Activated naive CD8-positive, alpha-beta T cell treated with anti-CD3 and anti-CD28 coated beads, Interleukin-2, amount 10 ng/mL, durations not matched to agents 7 days and 5 days (primary cell): ENCODE data around the gene ZNF578. TPM values are rescaled to one million over a fixed set of nuclear protein-coding genes. Genes with fewer than 3 reads are reported as not detected.
"Not testable (repeated sequence)": the region's sequence is repeated elsewhere in the genome, so short reads cannot be mapped to it uniquely, and the experiment has no call there.

ENCODE experiments used
- ATAC-seq: fragments of 150-1000 bp; cut with Tn5 transposase; one replicate; pipeline ENCODE4 v1.10.0; 2021; ENCODE audit warnings: low read depth, moderate library complexity
- POLR2A ChIA-PET: fragments of 350-600 bp; sonication (Branson Sonifier 250); formaldehyde crosslinking; loops from one replicate; lab custom pipeline; 2021; ENCODE audit warnings: antibody characterized with exemption; lab: Charles Lee
- DNase-seq: peaks from one replicate; pipeline ENCODE4 v3.0.0; 2021
- H3K27ac Mint-ChIP-seq: one replicate; pipeline ENCODE4 v1.8.0; 2022; ENCODE audit warnings: mild to moderate bottlenecking, mixed read lengths
- H3K27me3 Mint-ChIP-seq: one replicate; pipeline ENCODE4 v1.8.0; 2022; ENCODE audit warnings: mild to moderate bottlenecking, moderate library complexity, mixed read lengths
- H3K36me3 Mint-ChIP-seq: one replicate; pipeline ENCODE4 v1.8.0; 2021; ENCODE audit warnings: mild to moderate bottlenecking, mixed read lengths
- H3K4me1 Mint-ChIP-seq: one replicate; pipeline ENCODE4 v1.8.0; 2021; ENCODE audit warnings: mixed read lengths
- H3K4me3 Mint-ChIP-seq: one replicate; pipeline ENCODE4 v1.8.0; 2022; ENCODE audit warnings: mild to moderate bottlenecking, moderate library complexity, mixed read lengths
- H3K9me3 Mint-ChIP-seq: one replicate; pipeline ENCODE4 v1.8.0; 2021; ENCODE audit warnings: mixed read lengths
- total RNA-seq, 2 experiments: library from RNA; stranded (reverse); gene quantifications; one replicate each; pipeline ENCODE4 v1.2.3, GENCODE V29; 2021

ZNF578 gene
- total RNA-seq = 1 to 10 TPM; 3.4 to 4.7 TPM

GRCh38 chr19:52453324-52454094 is at the start of gene ZNF578:
Gene ZNF578, plus strand, starts transcription at chr19:52453553. Its CDS starts 48,293 bp downstream, at chr19:52501846.
- Mint-ChIP-seq H3K27me3 (no peaks in the 10 kb centered on the region), H3K9me3 (peaks cover 43% of the 10 kb centered on the region), H3K4me3 (peak within 1 kb of the TSS; percentile 86), H3K36me3 (peaks cover 42% of the 10 kb centered on the region), H3K4me1 (peaks cover 5% of the 10 kb centered on the region), H3K27ac (peak within 1 kb of the TSS; percentile 82)
- DNase-seq = peak; percentile 80
- ATAC-seq = peak; percentile 84
- POLR2A ChIA-PET = interaction anchor here (1.2 kb wide), 1 partner anchor 73 kb away, joined by 3 read pairs; the partner anchor contains the start of gene ZNF808

- peaks cover 77% of the 10 kb centered on the region for H3K36me3 Mint-ChIP-seq
- no peak overlapping the region for H3K27ac Mint-ChIP-seq
- no peaks in the 10 kb centered on the region for H3K4me1 Mint-ChIP-seq
- H3K4me3 Mint-ChIP-seq = no peak overlapping the region
- POLR2A ChIA-PET = no interaction called here
- ATAC-seq = no peak
- peaks cover 34% of the 10 kb centered on the region for H3K9me3 Mint-ChIP-seq
- no peaks in the 10 kb centered on the region for H3K27me3 Mint-ChIP-seq
- DNase-seq = no peak
These were observed 43.1 kb upstream of the ZNF578 start for GRCh38 chr19:52410276-52410675.

- no peak overlapping the region for H3K27ac Mint-ChIP-seq
- ATAC-seq (no peak), DNase-seq (no peak)
- POLR2A ChIA-PET = no interaction called here
- H3K27me3 Mint-ChIP-seq = no peaks in the 10 kb centered on the region
- no peaks in the 10 kb centered on the region for H3K4me1 Mint-ChIP-seq
- peaks cover 26% of the 10 kb centered on the region for H3K36me3 Mint-ChIP-seq
- H3K4me3 Mint-ChIP-seq = no peak overlapping the region
- H3K9me3 Mint-ChIP-seq = peaks cover 50% of the 10 kb centered on the region
These were observed 37.6 kb upstream of the ZNF578 start for GRCh38 chr19:52415711-52416110.

GRCh38 chr19:52428937-52429336 is 24.4 kb upstream of the ZNF578 start, which contains the start of gene ZNF534:
Gene ZNF534, plus strand, starts transcription at chr19:52429148. Its CDS starts 2,327 bp downstream, at chr19:52431475.
- Mint-ChIP-seq H3K4me1 (no peaks in the 10 kb centered on the region), H3K27ac (no peak within 1 kb of the TSS), H3K27me3 (no peaks in the 10 kb centered on the region), H3K9me3 (peaks cover 31% of the 10 kb centered on the region), H3K4me3 (no peak within 1 kb of the TSS), H3K36me3 (peaks cover 2% of the 10 kb centered on the region)
- ATAC-seq (no peak), DNase-seq (no peak)
- POLR2A ChIA-PET = no interaction called here

- POLR2A ChIA-PET = no interaction called here
- Mint-ChIP-seq H3K4me3 (no peak overlapping the region), H3K9me3 (peaks cover 30% of the 10 kb centered on the region), H3K4me1 (no peaks in the 10 kb centered on the region), H3K27ac (no peak overlapping the region), H3K36me3 (no peaks in the 10 kb centered on the region), H3K27me3 (no peaks in the 10 kb centered on the region)
- no peak for ATAC-seq
- no peak for DNase-seq
These were observed 11.2 kb upstream of the ZNF578 start for GRCh38 chr19:52442179-52442578.

GRCh38 chr19:52444506-52444905 is 8.8 kb upstream of the ZNF578 start:
- DNase-seq = no peak
- no peaks in the 10 kb centered on the region for H3K27me3 Mint-ChIP-seq
- H3K36me3 Mint-ChIP-seq = no peaks in the 10 kb centered on the region
- no peak overlapping the region for H3K27ac Mint-ChIP-seq
- H3K4me3 Mint-ChIP-seq = no peak overlapping the region
- no peak for ATAC-seq
- POLR2A ChIA-PET = no interaction called here
- H3K4me1 Mint-ChIP-seq = no peaks in the 10 kb centered on the region
- H3K9me3 Mint-ChIP-seq = peaks cover 28% of the 10 kb centered on the region

- Mint-ChIP-seq H3K27ac (no peak overlapping the region), H3K9me3 (peaks cover 36% of the 10 kb centered on the region), H3K27me3 (no peaks in the 10 kb centered on the region), H3K36me3 (peaks cover 25% of the 10 kb centered on the region), H3K4me3 (no peak overlapping the region), H3K4me1 (peaks cover 5% of the 10 kb centered on the region)
- no peak for ATAC-seq
- POLR2A ChIA-PET = no interaction called here
- no peak for DNase-seq
These were observed 2.1 kb upstream of the ZNF578 start for GRCh38 chr19:52451241-52451640.

GRCh38 chr19:52464798-52465470 is 11.6 kb downstream of the ZNF578 start:
- H3K9me3 Mint-ChIP-seq = peaks cover 39% of the 10 kb centered on the region
- no peaks in the 10 kb centered on the region for H3K27me3 Mint-ChIP-seq
- ATAC-seq = no peak
- no peak overlapping the region for H3K4me3 Mint-ChIP-seq
- no peak overlapping the region for H3K27ac Mint-ChIP-seq
- H3K36me3 Mint-ChIP-seq = peaks cover 15% of the 10 kb centered on the region
- no peak for DNase-seq
- H3K4me1 Mint-ChIP-seq = no peaks in the 10 kb centered on the region
- POLR2A ChIA-PET = no interaction called here

GRCh38 chr19:52473655-52474350 is 20.4 kb downstream of the ZNF578 start:
- no peak for DNase-seq
- Mint-ChIP-seq H3K9me3 (peaks cover 45% of the 10 kb centered on the region), H3K27me3 (no peaks in the 10 kb centered on the region), H3K4me1 (no peaks in the 10 kb centered on the region), H3K27ac (no peak overlapping the region), H3K4me3 (no peak overlapping the region), H3K36me3 (peaks cover 11% of the 10 kb centered on the region)
- POLR2A ChIA-PET = no interaction called here
- no peak for ATAC-seq

- no peak for DNase-seq
- ATAC-seq = no peak
- H3K27ac Mint-ChIP-seq = no peak overlapping the region
- POLR2A ChIA-PET = no interaction called here
- no peaks in the 10 kb centered on the region for H3K4me1 Mint-ChIP-seq
- peaks cover 43% of the 10 kb centered on the region for H3K9me3 Mint-ChIP-seq
- H3K27me3 Mint-ChIP-seq = no peaks in the 10 kb centered on the region
- H3K36me3 Mint-ChIP-seq = peaks cover 11% of the 10 kb centered on the region
- no peak overlapping the region for H3K4me3 Mint-ChIP-seq
These were observed 21.2 kb downstream of the ZNF578 start for GRCh38 chr19:52474351-52475127.

- peaks cover 31% of the 10 kb centered on the region for H3K9me3 Mint-ChIP-seq
- H3K27ac Mint-ChIP-seq, ATAC-seq, H3K36me3 Mint-ChIP-seq, H3K4me3 Mint-ChIP-seq, H3K27me3 Mint-ChIP-seq, H3K4me1 Mint-ChIP-seq, POLR2A ChIA-PET, DNase-seq: not testable (repeated sequence)
These were observed 30.9 kb downstream of the ZNF578 start for GRCh38 chr19:52484111-52484743.

- not testable (repeated sequence) for H3K4me1 Mint-ChIP-seq, ATAC-seq, DNase-seq, H3K4me3 Mint-ChIP-seq, H3K27me3 Mint-ChIP-seq, H3K36me3 Mint-ChIP-seq, H3K27ac Mint-ChIP-seq
- peaks cover 31% of the 10 kb centered on the region for H3K9me3 Mint-ChIP-seq
- POLR2A ChIA-PET = interaction anchor here (0.7 kb wide), 1 partner anchor 211 kb away, joined by 3 read pairs; no protein-coding TSS in a partner anchor
These were observed 31.7 kb downstream of the ZNF578 start for GRCh38 chr19:52485064-52485463.
